IMR-90 (cell line): Measurements from ENCODE around the gene AKIP1. TPM values are rescaled to one million over a fixed set of nuclear protein-coding genes. Genes with fewer than 3 reads are reported as not detected.

Experiments
- CTCF ChIP-seq: conservative IDR thresholded peaks from 2 replicates; pipeline ENCODE4 v1.5.1; 2012; ENCODE audit warnings: mild to moderate bottlenecking, low read depth, low read length, improper control_type of control experiment
- polyA plus RNA-seq, 3 experiments: library from polyadenylated mRNA; depleted of rRNA; stranded (reverse); fragments of >200 nt; gene quantifications; 2 replicates each; pipeline ENCODE4 v1.2.3, GENCODE V29; 2012; ENCODE audit warnings: low replicate concordance in 1 of 3
- total RNA-seq: library from RNA; depleted of rRNA; stranded (reverse); fragments of >200 nt; gene quantifications from 2 replicates; pipeline ENCODE4 v1.2.3, GENCODE V29; 2012

AKIP1 gene
- total and polyA plus RNA-seq, 2 of the 4 experiments (the other 2 are of a cell fraction), result 33.9 to 36.0 TPM

GRCh38 chr11:8870411-8871170 lies 40.4 kb upstream of the AKIP1 start (continued):
- TF ChIP-seq CTCF, result no peak
